ENCODE measurements around the gene FARS2. TPM values are rescaled to one million over a fixed set of nuclear protein-coding genes. Genes with fewer than 3 reads are reported as not detected.

Gene FARS2
- total RNA-seq: 17.4 and 18.7 TPM in 2 replicates

GRCh38 chr6:5260661-5261544 lies at the start of gene FARS2, which contains the start of gene LYRM4:
Gene FARS2, plus strand, starts transcription at chr6:5261513.
Gene LYRM4, minus strand, starts transcription at chr6:5260950. Its CDS starts 217 bp downstream, at chr6:5260733.

Other genes with a start within 250 kb of the FARS2 start
- gene PPP1R3G, start 176.2 kb upstream of the FARS2 start, total RNA-seq: 1.5 TPM in 2 replicates
- gene LYRM4, start 563 bp upstream of the FARS2 start, total RNA-seq: 20.2 and 20.3 TPM in 2 replicates